Mononuclear cell (primary cell): Measurements from ENCODE around the gene FASLG. TPM values are rescaled to one million over a fixed set of nuclear protein-coding genes. Genes with fewer than 3 reads are reported as not detected.
"Not testable (repeated sequence)": the region's sequence is repeated elsewhere in the genome, so short reads cannot be mapped to it uniquely, and the experiment has no call there.

Experiments
- H3K27me3 ChIP-seq: 2 replicates; pipeline ENCODE4 v1.6.0; 2011; ENCODE audit warnings: low read length, control low read depth; ENCODE audit not compliant: insufficient read depth
- H3K4me1 ChIP-seq: 2 replicates; pipeline ENCODE4 v1.5.1; 2011; ENCODE audit warnings: mild to moderate bottlenecking, low read length, control low read depth; ENCODE audit not compliant: insufficient read depth
- H3K4me3 ChIP-seq: 2 replicates; pipeline ENCODE4 v1.5.1; 2011; ENCODE audit warnings: mild to moderate bottlenecking, low read length, moderate library complexity
- H3K9me3 ChIP-seq: 2 replicates; pipeline ENCODE4 v1.5.1; 2011; ENCODE audit warnings: low read depth, mild to moderate bottlenecking, control low read depth, low read length
- total RNA-seq: library from RNA; depleted of rRNA; stranded (reverse); fragments of >200 nt; gene quantifications from one replicate; pipeline ENCODE4 v1.2.3, GENCODE V29; 2012

FASLG gene
- 1.4 TPM for total RNA-seq

GRCh38 chr1:172658871-172659453 lies at the start of gene FASLG:
Gene FASLG, plus strand, starts transcription at chr1:172659103. Its CDS starts 99 bp downstream, at chr1:172659202.
- Histone ChIP-seq H3K4me3 (peak within 1 kb of the TSS; percentile 43), H3K9me3 (no peaks in the 10 kb centered on the region), H3K27me3 (no peaks in the 10 kb centered on the region), H3K4me1 (peaks cover 24% of the 10 kb centered on the region)

- no peaks in the 10 kb centered on the region for H3K4me1 ChIP-seq
- H3K9me3 ChIP-seq: no peaks in the 10 kb centered on the region
- H3K4me3 ChIP-seq: no peak overlapping the region
- H3K27me3 ChIP-seq: no peaks in the 10 kb centered on the region
Measured at GRCh38 chr1:172609528-172609927, 49.4 kb upstream of the FASLG start.

- Histone ChIP-seq H3K9me3 (no peaks in the 10 kb centered on the region), H3K4me3 (no peak overlapping the region), H3K27me3 (no peaks in the 10 kb centered on the region), H3K4me1 (peaks cover 9% of the 10 kb centered on the region)
Measured at GRCh38 chr1:172612478-172612877, 46.4 kb upstream of the FASLG start.

GRCh38 chr1:172613294-172613693 lies 45.6 kb upstream of the FASLG start:
- H3K27me3 ChIP-seq: no peaks in the 10 kb centered on the region
- no peak overlapping the region for H3K4me3 ChIP-seq
- H3K9me3 ChIP-seq: no peaks in the 10 kb centered on the region
- peaks cover 9% of the 10 kb centered on the region for H3K4me1 ChIP-seq

GRCh38 chr1:172616195-172616594 lies 42.7 kb upstream of the FASLG start:
- Histone ChIP-seq H3K9me3 (no peaks in the 10 kb centered on the region), H3K4me1 (peaks cover 9% of the 10 kb centered on the region), H3K4me3 (no peak overlapping the region), H3K27me3 (no peaks in the 10 kb centered on the region)

- Histone ChIP-seq H3K4me3 (no peak overlapping the region), H3K9me3 (no peaks in the 10 kb centered on the region), H3K27me3 (no peaks in the 10 kb centered on the region), H3K4me1 (peaks cover 9% of the 10 kb centered on the region)
Measured at GRCh38 chr1:172616636-172617035, 42.3 kb upstream of the FASLG start.

- not testable (repeated sequence) for H3K4me3 ChIP-seq, H3K27me3 ChIP-seq, H3K9me3 ChIP-seq
- peaks cover 15% of the 10 kb centered on the region for H3K4me1 ChIP-seq
Measured at GRCh38 chr1:172620603-172621002, 38.3 kb upstream of the FASLG start.

GRCh38 chr1:172622541-172622940 lies 36.4 kb upstream of the FASLG start:
- Histone ChIP-seq H3K4me1 (peaks cover 9% of the 10 kb centered on the region), H3K9me3 (no peaks in the 10 kb centered on the region), H3K4me3 (no peak overlapping the region), H3K27me3 (no peaks in the 10 kb centered on the region)

- no peaks in the 10 kb centered on the region for H3K9me3 ChIP-seq
- peaks cover 12% of the 10 kb centered on the region for H3K4me1 ChIP-seq
- H3K27me3 ChIP-seq: no peaks in the 10 kb centered on the region
- no peak overlapping the region for H3K4me3 ChIP-seq
Measured at GRCh38 chr1:172623748-172624147, 35.2 kb upstream of the FASLG start.

- H3K27me3 ChIP-seq: no peaks in the 10 kb centered on the region
- H3K9me3 ChIP-seq: no peaks in the 10 kb centered on the region
- H3K4me3 ChIP-seq: no peak overlapping the region
- peaks cover 28% of the 10 kb centered on the region for H3K4me1 ChIP-seq
Measured at GRCh38 chr1:172626845-172627244, 32.1 kb upstream of the FASLG start.

GRCh38 chr1:172627702-172628101 lies 31.2 kb upstream of the FASLG start:
- no peaks in the 10 kb centered on the region for H3K27me3 ChIP-seq
- H3K4me3 ChIP-seq: no peak overlapping the region
- no peaks in the 10 kb centered on the region for H3K9me3 ChIP-seq
- H3K4me1 ChIP-seq: peaks cover 28% of the 10 kb centered on the region

- Histone ChIP-seq H3K9me3 (no peaks in the 10 kb centered on the region), H3K4me3 (no peak overlapping the region), H3K4me1 (peaks cover 28% of the 10 kb centered on the region), H3K27me3 (no peaks in the 10 kb centered on the region)
Measured at GRCh38 chr1:172628401-172628800, 30.5 kb upstream of the FASLG start.

GRCh38 chr1:172629170-172629569 lies 29.7 kb upstream of the FASLG start:
- no peaks in the 10 kb centered on the region for H3K27me3 ChIP-seq
- no peak overlapping the region for H3K4me3 ChIP-seq
- peaks cover 28% of the 10 kb centered on the region for H3K4me1 ChIP-seq
- H3K9me3 ChIP-seq: no peaks in the 10 kb centered on the region

GRCh38 chr1:172629638-172630037 lies 29.3 kb upstream of the FASLG start:
- Histone ChIP-seq H3K4me3 (no peak overlapping the region), H3K4me1 (peaks cover 28% of the 10 kb centered on the region), H3K27me3 (no peaks in the 10 kb centered on the region), H3K9me3 (no peaks in the 10 kb centered on the region)

- Histone ChIP-seq H3K9me3 (no peaks in the 10 kb centered on the region), H3K4me1 (peaks cover 25% of the 10 kb centered on the region), H3K27me3 (no peaks in the 10 kb centered on the region), H3K4me3 (no peak overlapping the region)
Measured at GRCh38 chr1:172630056-172630818, 28.7 kb upstream of the FASLG start.

- H3K4me3 ChIP-seq: no peak overlapping the region
- no peaks in the 10 kb centered on the region for H3K9me3 ChIP-seq
- H3K4me1 ChIP-seq: peaks cover 19% of the 10 kb centered on the region
- H3K27me3 ChIP-seq: no peaks in the 10 kb centered on the region
Measured at GRCh38 chr1:172630868-172631267, 28.0 kb upstream of the FASLG start.
